NB4 (cell line): Measurements from ENCODE around the gene SFMBT2.

Experiments
- DNase-seq: peaks from one replicate; pipeline ENCODE4 v3.0.0; 2010; ENCODE audit warnings: low read depth
- H3K4me3 ChIP-seq: one replicate; pipeline ENCODE4 v1.5.1; 2011; ENCODE audit warnings: mild to moderate bottlenecking, low read depth, low read length, moderate library complexity
- MYC ChIP-seq: IDR thresholded peaks from 2 replicates; pipeline ENCODE4 v1.6.1; 2011; ENCODE audit warnings: low read depth, low read length
- POLR2A ChIP-seq: IDR thresholded peaks from 2 replicates; pipeline ENCODE4 v1.6.1; 2011; ENCODE audit warnings: mild to moderate bottlenecking; ENCODE audit not compliant: insufficient read length; ENCODE audit errors: extremely low read depth
- TF ChIP-seq, protein P1 (sequence below): IDR thresholded peaks from 2 replicates; pipeline ENCODE4 v1.6.1; 2011; ENCODE audit warnings: low read depth, low read length
- TF ChIP-seq, protein P2 (sequence below): IDR thresholded peaks from one replicate; pipeline ENCODE4 v1.5.1; 2012; ENCODE audit warnings: low read depth, low read length

Gene SFMBT2

DNA sequence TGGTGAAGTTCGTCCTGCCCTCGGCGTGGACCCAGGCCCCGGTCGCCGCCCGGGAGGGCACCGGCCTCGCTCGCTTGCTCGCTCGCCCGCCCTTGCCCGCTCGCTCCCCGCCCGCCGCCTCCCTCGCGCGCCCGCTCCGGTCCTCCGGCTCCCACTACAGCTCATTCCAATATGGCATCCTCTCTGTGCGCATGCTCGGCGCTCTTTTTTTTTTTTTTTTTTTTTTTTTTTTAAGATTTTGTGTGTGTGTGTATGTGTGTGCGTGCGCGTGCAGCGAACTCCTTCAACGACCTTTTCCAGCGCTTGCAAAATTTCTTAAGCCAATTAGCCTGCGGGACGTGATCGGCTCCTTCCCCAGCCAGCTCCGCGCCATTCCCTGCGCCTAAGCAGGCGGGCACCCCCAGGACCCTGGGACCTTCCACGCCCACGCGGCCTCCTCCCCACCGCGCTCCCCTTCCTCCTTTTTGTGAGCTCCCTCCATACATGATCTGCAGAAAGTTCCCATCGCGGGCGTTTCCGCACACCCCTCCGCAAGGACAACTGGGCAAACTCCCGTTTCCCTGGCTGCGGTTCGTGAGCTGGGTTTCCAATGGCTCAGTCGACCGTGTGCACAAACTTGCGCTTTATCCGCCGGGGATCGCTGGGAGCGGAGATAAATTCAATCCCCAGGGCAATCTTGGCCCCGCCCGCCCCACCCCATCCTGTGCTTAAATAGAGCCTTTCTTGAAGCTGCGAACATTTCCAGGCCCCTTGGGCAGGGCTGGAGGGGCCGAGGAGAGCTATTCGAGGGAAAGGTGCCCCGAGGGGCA, at the start of gene SFMBT2:
Gene SFMBT2 (minus strand): TSS at position 173 of the 809 bp plus-strand sequence. CDS start 29,136 bp downstream, outside the sequence.
- peak; percentile 78 for DNase-seq
- TF ChIP-seq MYC (no peak; the same call in 1 of the 2 replicates), POLR2A (peak; percentile 26)
- TF ChIP-seq, protein P1, sequence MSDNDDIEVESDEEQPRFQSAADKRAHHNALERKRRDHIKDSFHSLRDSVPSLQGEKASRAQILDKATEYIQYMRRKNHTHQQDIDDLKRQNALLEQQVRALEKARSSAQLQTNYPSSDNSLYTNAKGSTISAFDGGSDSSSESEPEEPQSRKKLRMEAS, result 0 out of 2 replicates have a peak, but pooled peaks have one; percentile 9
- H3K4me3 ChIP-seq, result peak within 1 kb of the TSS; percentile 84

DNA sequence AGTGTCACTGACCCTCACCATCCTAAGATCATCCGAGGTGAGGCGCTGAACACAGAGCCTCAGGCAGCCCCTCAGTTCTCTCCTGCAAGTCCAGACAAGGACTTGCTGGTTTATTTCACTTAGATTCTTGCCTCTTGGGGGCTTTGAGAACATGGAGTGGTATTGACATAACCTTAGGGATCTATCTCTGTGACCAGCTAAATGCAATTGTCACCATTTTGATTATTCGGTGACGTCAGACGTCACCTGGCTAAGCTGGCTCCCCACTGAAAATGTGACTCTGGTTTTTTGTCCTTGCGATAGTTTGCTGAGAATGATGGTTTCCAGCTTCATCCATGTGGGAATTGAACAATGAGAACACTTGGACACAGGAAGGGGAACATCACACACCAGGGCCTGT, 49.2 kb upstream of the SFMBT2 start:
- TF ChIP-seq, protein P1, result no peak
- TF ChIP-seq MYC, result no peak
- TF ChIP-seq, protein P2, sequence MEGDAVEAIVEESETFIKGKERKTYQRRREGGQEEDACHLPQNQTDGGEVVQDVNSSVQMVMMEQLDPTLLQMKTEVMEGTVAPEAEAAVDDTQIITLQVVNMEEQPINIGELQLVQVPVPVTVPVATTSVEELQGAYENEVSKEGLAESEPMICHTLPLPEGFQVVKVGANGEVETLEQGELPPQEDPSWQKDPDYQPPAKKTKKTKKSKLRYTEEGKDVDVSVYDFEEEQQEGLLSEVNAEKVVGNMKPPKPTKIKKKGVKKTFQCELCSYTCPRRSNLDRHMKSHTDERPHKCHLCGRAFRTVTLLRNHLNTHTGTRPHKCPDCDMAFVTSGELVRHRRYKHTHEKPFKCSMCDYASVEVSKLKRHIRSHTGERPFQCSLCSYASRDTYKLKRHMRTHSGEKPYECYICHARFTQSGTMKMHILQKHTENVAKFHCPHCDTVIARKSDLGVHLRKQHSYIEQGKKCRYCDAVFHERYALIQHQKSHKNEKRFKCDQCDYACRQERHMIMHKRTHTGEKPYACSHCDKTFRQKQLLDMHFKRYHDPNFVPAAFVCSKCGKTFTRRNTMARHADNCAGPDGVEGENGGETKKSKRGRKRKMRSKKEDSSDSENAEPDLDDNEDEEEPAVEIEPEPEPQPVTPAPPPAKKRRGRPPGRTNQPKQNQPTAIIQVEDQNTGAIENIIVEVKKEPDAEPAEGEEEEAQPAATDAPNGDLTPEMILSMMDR, result no peak
- TF ChIP-seq POLR2A, result no peak
- no peak for DNase-seq
- no peak overlapping the region for H3K4me3 ChIP-seq

DNA sequence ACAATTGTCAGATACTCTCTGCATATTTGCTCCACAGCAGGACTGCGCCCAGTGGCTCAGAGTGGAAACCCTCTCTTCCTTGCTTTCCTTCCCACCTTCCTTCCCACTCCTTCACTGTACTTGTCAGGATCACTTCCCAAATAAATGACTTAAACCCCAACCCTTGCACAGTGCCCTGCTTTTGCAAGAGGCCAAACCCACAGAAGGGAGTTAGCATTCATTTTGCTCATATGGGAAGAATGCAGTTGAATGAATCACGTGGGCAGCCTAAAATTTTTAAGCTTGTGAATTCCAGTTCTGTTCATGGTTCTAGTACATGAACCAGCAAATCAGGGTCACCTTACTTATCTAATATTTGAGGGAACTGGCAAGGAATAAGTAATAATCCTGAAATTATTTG, 47.7 kb upstream of the SFMBT2 start:
- no peak for DNase-seq
- TF ChIP-seq, protein P1, result no peak
- TF ChIP-seq, protein P2, result no peak
- TF ChIP-seq POLR2A, result no peak
- no peak for TF ChIP-seq MYC
- no peak overlapping the region for H3K4me3 ChIP-seq

DNA sequence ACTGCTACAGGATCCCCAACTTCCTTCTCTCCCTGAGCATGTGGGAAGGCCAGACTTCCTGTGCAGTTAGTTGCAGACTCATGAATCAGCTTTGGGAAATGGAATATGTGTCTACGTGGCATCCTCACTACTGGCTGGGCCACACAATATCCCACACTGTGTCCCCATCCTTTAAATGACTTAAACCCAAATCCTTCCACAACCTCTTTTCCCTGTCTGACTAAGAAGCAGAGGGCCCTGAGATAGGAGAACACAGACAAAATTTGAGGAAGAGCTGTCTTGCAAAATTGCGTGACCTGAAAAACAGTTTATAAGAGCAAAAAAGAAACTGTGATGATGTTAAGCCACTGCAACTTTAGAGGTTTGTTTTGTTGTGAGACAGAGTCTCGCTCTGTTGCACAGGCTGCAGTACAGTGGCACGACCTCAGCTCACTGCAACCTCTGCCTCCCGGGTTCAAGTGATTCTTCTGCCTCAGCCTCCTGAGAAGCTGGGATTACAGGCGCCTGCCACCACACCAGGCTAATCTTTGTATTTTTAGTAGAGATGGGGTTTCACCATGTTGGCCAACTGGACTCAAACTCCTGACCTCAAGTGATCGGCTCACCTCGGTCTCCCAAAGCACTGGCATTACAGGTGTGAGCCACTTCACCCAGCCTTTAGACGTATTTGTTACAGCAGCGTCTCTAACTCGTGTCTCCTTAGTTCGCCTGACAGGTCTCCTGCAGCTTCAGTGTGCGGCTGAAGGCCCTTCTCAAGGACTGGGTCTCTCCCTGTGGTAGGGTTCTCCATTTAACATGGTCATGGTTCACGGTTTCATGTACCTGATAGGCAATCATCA, 46.9 kb upstream of the SFMBT2 start:
- H3K4me3 ChIP-seq, result no peak overlapping the region
- TF ChIP-seq POLR2A, result no peak
- no peak for TF ChIP-seq MYC
- DNase-seq, result no peak

DNA sequence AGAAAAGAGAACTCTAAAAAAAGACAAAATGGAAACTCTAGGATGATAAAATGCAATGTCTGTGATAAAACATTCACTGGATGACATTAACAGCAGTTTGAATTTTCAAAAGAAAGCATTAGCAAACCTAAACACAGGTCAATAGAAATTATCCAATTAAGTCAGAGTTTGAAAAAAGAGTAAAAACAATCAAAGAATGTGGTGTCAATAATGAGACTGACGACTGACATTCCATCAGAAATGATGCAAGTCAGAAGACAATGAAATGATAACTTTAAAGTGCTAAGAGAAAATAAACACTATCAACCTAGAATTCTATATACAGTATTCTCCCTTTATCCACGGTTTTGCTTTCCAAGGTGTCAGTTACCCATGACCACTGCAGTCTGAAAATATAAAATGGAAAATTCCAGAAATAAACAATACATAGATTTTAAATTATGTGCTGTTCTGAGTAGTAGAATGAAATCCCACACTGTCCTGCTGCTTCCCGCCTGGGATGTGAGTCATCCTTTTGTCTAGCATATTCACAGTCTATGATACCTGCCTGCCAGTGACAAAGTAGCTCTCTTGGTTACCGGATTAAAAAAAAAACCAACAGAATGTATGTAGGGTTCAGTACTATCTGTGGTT, 38.3 kb upstream of the SFMBT2 start:
- H3K4me3 ChIP-seq, result no peak overlapping the region
- DNase-seq, result no peak
- TF ChIP-seq, protein P1, result no peak
- TF ChIP-seq MYC, result no peak
- no peak for TF ChIP-seq POLR2A
- TF ChIP-seq, protein P2, result no peak

DNA sequence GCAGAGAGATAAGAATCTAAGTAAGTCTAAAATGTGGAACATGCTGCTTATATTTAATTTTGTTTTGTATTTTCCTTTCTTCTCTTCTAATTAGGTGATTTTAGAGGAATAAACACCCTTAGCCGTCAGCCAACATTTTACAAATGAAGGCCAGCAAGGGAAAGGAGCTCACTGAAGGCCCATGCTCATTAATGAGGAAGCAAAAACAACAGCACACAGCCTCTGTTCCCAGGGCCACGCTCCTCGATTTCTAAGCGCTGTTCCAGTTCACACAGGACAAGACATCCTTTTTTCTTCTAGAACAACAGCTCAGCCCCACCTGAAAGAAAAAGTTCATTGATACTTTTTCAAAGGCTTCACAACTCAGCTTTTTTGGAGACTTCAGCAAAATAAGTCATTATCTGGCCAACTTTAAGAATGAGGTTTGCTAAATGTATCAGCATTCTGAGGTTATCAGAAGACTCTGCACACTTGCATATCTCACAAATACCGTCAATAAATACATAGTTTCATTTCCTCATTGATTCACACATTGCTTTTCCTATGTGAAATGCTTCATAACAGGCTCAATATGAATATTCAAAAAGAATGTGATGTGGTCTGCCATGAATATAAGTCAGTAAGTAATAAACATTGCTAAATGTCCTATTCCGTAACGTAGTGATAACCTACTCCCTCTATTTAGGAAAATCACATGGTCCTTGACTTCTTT, 34.8 kb upstream of the SFMBT2 start:
- no peak overlapping the region for H3K4me3 ChIP-seq
- TF ChIP-seq, protein P1, result no peak
- TF ChIP-seq POLR2A (no peak), MYC (no peak)
- TF ChIP-seq, protein P2, result no peak
- DNase-seq, result no peak
